Iris pigment epithelial cell (primary cell): ENCODE data around the gene PNPO.

Experiments
- DNase-seq: peaks from one replicate; pipeline ENCODE4 v3.0.0-alpha.2; 2011; ENCODE audit warnings: low read depth

Gene PNPO

GRCh38 chr17:47998044-47998443 is 56.7 kb downstream of the PNPO start:
- no peak for DNase-seq
